GM12872 (cell line): ENCODE measurements around the gene HDAC4.

Experiments used
- CTCF ChIP-seq: IDR thresholded peaks from 3 replicates; pipeline ENCODE4 v1.5.1; 2011; ENCODE audit warnings: low read depth, mild to moderate bottlenecking, low read length, moderate library complexity; ENCODE audit not compliant: insufficient read depth

The HDAC4 gene

GRCh38 chr2:239407112-239407511, 6.3 kb upstream of the HDAC4 start:
- no peak for TF ChIP-seq CTCF

- TF ChIP-seq CTCF, result no peak
Measured at GRCh38 chr2:239406316-239406995, 5.6 kb upstream of the HDAC4 start.

- no peak for TF ChIP-seq CTCF
Measured at GRCh38 chr2:239405071-239405470, 4.3 kb upstream of the HDAC4 start.

GRCh38 chr2:239402666-239403065, 1.8 kb upstream of the HDAC4 start:
- no peak for TF ChIP-seq CTCF

- TF ChIP-seq CTCF, result 0 out of 3 replicates have a peak, but pooled peaks have one; percentile 13
Measured at GRCh38 chr2:239401881-239402233, 1.0 kb upstream of the HDAC4 start.

- TF ChIP-seq CTCF, result no peak
Measured at GRCh38 chr2:239401067-239401880, 454 bp upstream of the HDAC4 start.

GRCh38 chr2:239399921-239400595, 762 bp downstream of the HDAC4 start:
- no peak for TF ChIP-seq CTCF
